ENCODE data around the gene TMEM86A. TPM values are rescaled to one million over a fixed set of nuclear protein-coding genes. Genes with fewer than 3 reads are reported as not detected.

The TMEM86A gene
- total and polyA plus RNA-seq, 8 donors: 0.76 to 7.5 (median 2.2) TPM; not detected in 1

GRCh38 chr11:18743365-18743764 lies 44.8 kb downstream of the TMEM86A start:
- H3K4me1 ChIP-seq: no peaks in the 10 kb centered on the region
- TF ChIP-seq EP300 (IDR thresholded peaks at IDR 0.05): no peak
- TF ChIP-seq CTCF (IDR thresholded peaks at IDR 0.05): no peak
- no peak for TF ChIP-seq POLR2A (IDR thresholded peaks at IDR 0.05)
- TF ChIP-seq POLR2AphosphoS5 (IDR thresholded peaks at IDR 0.05): no peak
- H3K27ac ChIP-seq: no peak overlapping the region
- no peaks in the 10 kb centered on the region for H3K9me3 ChIP-seq
- H3K4me3 ChIP-seq: no peak overlapping the region
- H3K36me3 ChIP-seq: no peaks in the 10 kb centered on the region
- intact Hi-C loops (cut with DNase I; ENCODE audit: low total_unique reads): no loop called here
- WGBS, 5 donors: 78 to 88% (median 86%) methylated on average over 9 to 10 of the region's 10 CpGs
- H3K27me3 ChIP-seq: no peaks in the 10 kb centered on the region
- no peak for DNase-seq

DNA sequence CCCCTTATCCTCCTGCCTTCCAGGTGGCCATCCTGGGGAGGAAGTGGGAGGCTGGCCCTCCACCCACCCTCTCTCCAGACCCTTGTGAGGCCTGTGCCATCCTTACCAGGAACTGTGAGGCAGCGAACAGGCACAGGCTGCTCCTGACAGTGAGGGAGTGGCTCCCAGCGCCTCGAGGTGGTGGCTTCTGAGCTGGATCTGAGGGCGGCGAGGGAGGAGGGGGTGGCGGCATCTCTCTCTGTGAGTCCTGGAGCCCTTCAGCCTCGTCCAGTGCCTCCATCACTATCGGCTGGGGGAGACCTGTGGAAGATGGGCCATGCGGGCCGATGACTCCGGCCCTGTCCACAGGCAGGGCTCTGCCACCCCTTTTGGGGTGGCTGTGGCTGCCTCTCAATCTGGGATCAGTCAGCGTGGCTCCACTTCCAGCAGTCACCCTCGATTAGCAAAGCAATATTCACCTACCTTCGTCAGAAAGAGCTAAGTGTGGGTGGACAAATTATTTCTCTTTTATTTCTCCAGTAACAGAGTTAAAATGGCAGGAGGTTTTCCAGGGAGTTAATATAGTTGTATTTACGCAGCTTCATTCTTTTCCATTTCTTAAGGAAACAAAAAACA lies 45.4 kb downstream of the TMEM86A start:
- no peak for DNase-seq
- Histone ChIP-seq H3K9me3 (no peaks in the 10 kb centered on the region), H3K4me3 (no peak overlapping the region), H3K4me1 (no peaks in the 10 kb centered on the region), H3K36me3 (no peaks in the 10 kb centered on the region), H3K27ac (no peak overlapping the region), H3K27me3 (no peaks in the 10 kb centered on the region)
- TF ChIP-seq POLR2AphosphoS5 (IDR thresholded peaks at IDR 0.05): no peak
- no peak for TF ChIP-seq CTCF (IDR thresholded peaks at IDR 0.05)
- TF ChIP-seq EP300 (IDR thresholded peaks at IDR 0.05): no peak
- no peak for TF ChIP-seq POLR2A (IDR thresholded peaks at IDR 0.05)
- intact Hi-C loops (cut with DNase I; ENCODE audit: low total_unique reads): no loop called here
- WGBS, 5 donors: 74 to 86% (median 84%) methylated on average over 11 to 15 of the region's 15 CpGs

- no peak for TF ChIP-seq POLR2A (IDR thresholded peaks at IDR 0.05)
- TF ChIP-seq CTCF (IDR thresholded peaks at IDR 0.05): no peak
- TF ChIP-seq EP300 (IDR thresholded peaks at IDR 0.05): no peak
- H3K9me3 ChIP-seq: no peaks in the 10 kb centered on the region
- no peak for DNase-seq
- H3K4me3 ChIP-seq: no peak overlapping the region
- H3K27me3 ChIP-seq: peaks cover 0 to 4% (median 0%) of the 10 kb centered on the region in 3 donors
- intact Hi-C loops (cut with DNase I; ENCODE audit: low total_unique reads): no loop called here
- H3K36me3 ChIP-seq: no peaks in the 10 kb centered on the region
- 65 to 84% (median 72%) methylated on average over 6 of the region's 6 CpGs for WGBS, 5 donors
- no peak overlapping the region for H3K27ac ChIP-seq
- no peaks in the 10 kb centered on the region for H3K4me1 ChIP-seq
Observed at GRCh38 chr11:18745251-18745650, 46.7 kb downstream of the TMEM86A start.

GRCh38 chr11:18748766-18749365 lies 50.3 kb downstream of the TMEM86A start:
- Histone ChIP-seq H3K27ac (no peak overlapping the region), H3K4me1 (no peaks in the 10 kb centered on the region), H3K36me3 (no peaks in the 10 kb centered on the region), H3K4me3 (no peak overlapping the region), H3K9me3 (no peaks in the 10 kb centered on the region), H3K27me3 (peaks cover 0 to 14% (median 0%) of the 10 kb centered on the region in 3 donors)
- no peak for DNase-seq
- 80 to 90% (median 84%) methylated on average over 13 of the region's 13 CpGs for WGBS, 5 donors
- TF ChIP-seq POLR2A (IDR thresholded peaks at IDR 0.05): no peak
- TF ChIP-seq POLR2AphosphoS5 (IDR thresholded peaks at IDR 0.05): no peak
- no peak for TF ChIP-seq CTCF (IDR thresholded peaks at IDR 0.05)
- no peak for TF ChIP-seq EP300 (IDR thresholded peaks at IDR 0.05)
- intact Hi-C loops (cut with DNase I; ENCODE audit: low total_unique reads): no loop called here
